Measurements from ENCODE around the gene ZNF17. TPM values are rescaled to one million over a fixed set of nuclear protein-coding genes. Genes with fewer than 3 reads are reported as not detected.

The ZNF17 gene
- total and polyA plus RNA-seq, 2 of the 8 experiments (the other 6 are each of a cell fraction or from before 2014, with no cell fraction given): 3.8 to 10.2 TPM

- Histone ChIP-seq H2AK5ac (ENCODE audit: low read depth, low read length) (no peak overlapping the region), H2BK15ac (ENCODE audit: low read length) (no peak overlapping the region), H3K79me2 (ENCODE audit: control insufficient read depth in 1 of 2, insufficient read depth in 2 of 2, low read length in 2 of 2) (peaks cover 27 to 72% of the 10 kb centered on the region in 2 experiments), H2BK20ac (ENCODE audit: low read length) (no peak overlapping the region), H3K4me3 (ENCODE audit: extremely low read depth in 1 of 4, insufficient read depth in 2 of 4, low read depth in 3 of 4, low read length in 4 of 4) (no peak overlapping the region), H3K4ac (replicated peaks; ENCODE audit: insufficient read length, low read depth, low read length) (no peak overlapping the region), H3K4me1 (replicated peaks in 1 of 4; ENCODE audit: control insufficient read depth in 3 of 4, insufficient read depth in 4 of 4, low read length in 3 of 4) (peaks cover 0 to 7% (median under 1%) of the 10 kb centered on the region in 4 experiments; a peak in 2 of 7 replicates), H3K27ac (ENCODE audit: low read depth, low read length) (no peak overlapping the region), H3K36me3 (ENCODE audit: control insufficient read depth in 2 of 4, insufficient read depth in 4 of 4, low read length in 3 of 4) (peaks cover 5 to 15% (median 12%) of the 10 kb centered on the region in 4 experiments; a peak in 7 of 8 replicates), H4K5ac (ENCODE audit: insufficient read length, low read depth, low read length) (no peak overlapping the region), H2AFZ (ENCODE audit: low read length) (no peak overlapping the region), H3K14ac (ENCODE audit: insufficient read length) (no peak overlapping the region), H3K9me3 (ENCODE audit: insufficient read depth in 2 of 2, low read depth in 1 of 2, low read length in 1 of 2) (no peaks in the 10 kb centered on the region; a peak in 1 of 4 replicates), H3K23me2 (ENCODE audit: low read depth, low read length) (peaks cover 4% of the 10 kb centered on the region), H3K79me1 (ENCODE audit: low read depth, low read length) (peaks cover 26% of the 10 kb centered on the region), H3K4me2 (ENCODE audit: insufficient read depth in 1 of 2, low read depth in 2 of 2, low read length in 2 of 2) (no peak overlapping the region), H4K20me1 (replicated peaks in 1 of 2; ENCODE audit: control insufficient read depth in 1 of 2, insufficient read depth in 2 of 2, low read length in 2 of 2) (peaks cover 0 to 14% of the 10 kb centered on the region in 2 experiments), H2BK5ac (ENCODE audit: low read depth, low read length) (no peak overlapping the region), H3K18ac (ENCODE audit: extremely low read depth, low read length) (no peak overlapping the region), H3K23ac (ENCODE audit: insufficient read length) (no peak overlapping the region), H3K56ac (replicated peaks; ENCODE audit: insufficient read length, low read depth, low read length) (no peak overlapping the region), H4K91ac (replicated peaks; ENCODE audit: insufficient read length, low read length) (no peak overlapping the region), H4K8ac (ENCODE audit: extremely low read depth, insufficient read depth, low read length) (no peak overlapping the region), H2BK120ac (replicated peaks; ENCODE audit: low read depth, low read length) (no peak overlapping the region), H3K27me3 (replicated peaks in 1 of 4; ENCODE audit: control insufficient read depth in 3 of 4, extremely low read depth in 1 of 4, insufficient read depth in 3 of 4, low read length in 3 of 4) (no peaks in the 10 kb centered on the region), H3K9ac (replicated peaks in 1 of 4; ENCODE audit: extremely low read depth in 1 of 4, low read depth in 3 of 4, low read length in 3 of 4) (no peak overlapping the region), H2BK12ac (ENCODE audit: low read depth, low read length) (no peak overlapping the region)
- ChIA-PET CTCF (ENCODE audit: partially characterized antibody) (interaction anchor here (0.7 to 1.7 kb wide), 3 partner anchors 12 to 33 kb away, joined by 4 to 7 read pairs (median 5); no protein-coding TSS in a partner anchor), POLR2A (ENCODE audit: partially characterized antibody) (interaction anchor here (7.0 kb wide), 1 partner anchor 13 kb away, joined by 49 read pairs; no protein-coding TSS in a partner anchor)
- FAIRE-seq: no peak
- WGBS, 2 experiments (ENCODE audit: extremely low coverage in 1 of 2, insufficient coverage in 1 of 2, insufficient read length in 1 of 2, insufficient replicate concordance in 2 of 2, low coverage in 1 of 2, low lambda C conversion rate in 2 of 2, missing lambda C conversion rate in 1 of 2): 86% methylated on average over 8 of the region's 9 CpGs; no CpG with 5 or more reads in 1 of the 2 experiments
- TF ChIP-seq CTBP2 (IDR thresholded peaks at IDR 0.05; ENCODE audit: borderline replicate concordance, insufficient read depth, insufficient read length, low read length) (no peak), RAD21 (IDR thresholded peaks at IDR 0.05 in 1 of 2, conservative IDR thresholded peaks at IDR 0.05 in 1 of 2; ENCODE audit: low read depth in 2 of 2, low read length in 2 of 2) (0 out of 4 replicates have a peak, but pooled peaks have one; percentile 5 to 15), CTCF (IDR thresholded peaks at IDR 0.05; ENCODE audit: control extremely low read depth in 1 of 3, insufficient read depth in 1 of 3, low read depth in 1 of 3, low read length in 3 of 3) (peak; percentile 17 to 51 (median 43); a peak in 3 of 4 replicates), ASH2L (IDR thresholded peaks at IDR 0.05; ENCODE audit: low read length) (no peak)
- peak in 1 of 2 experiments; percentile 47 for DNase-seq (ENCODE audit: low read depth in 1 of 2, low spot score in 2 of 2)
Measured at GRCh38 chr19:57438925-57439324, 28.0 kb downstream of the ZNF17 start.
